T-cell (primary cell): Measurements from ENCODE around the gene THY1. TPM values are rescaled to one million over a fixed set of nuclear protein-coding genes. Genes with fewer than 3 reads are reported as not detected.

Experiments used
- ATAC-seq, 4 experiments: fragments of 200-7000 bp in 3 of 4; fragments of 150-1000 bp in 1 of 4; cut with Tn5 transposase; replicated peaks in 1 of 4; 1 replicate in 3 of 4; 2 replicates in 1 of 4; pipeline ENCODE4 v1.10.0; 2021; ENCODE audit warnings: moderate library complexity in 3 of 4, mild to moderate bottlenecking in 2 of 4, moderate number of reproducible peaks in 1 of 4
- CTCF ChIA-PET, 2 donors: fragments of 300-600 bp; sonication (Branson Sonifier 250); formaldehyde crosslinking; loops; one replicate each; lab custom pipeline; 2022; ENCODE audit warnings: antibody characterized with exemption in 2 of 2; lab: Charles Lee
- POLR2A ChIA-PET, 2 donors: fragments of 300-600 bp; sonication (Branson Sonifier 250); formaldehyde crosslinking; loops; one replicate each; lab custom pipeline; 2022; ENCODE audit warnings: antibody characterized with exemption in 2 of 2; lab: Charles Lee
- DNase-seq, 35 experiments: peaks; one replicate each; pipeline versions ENCODE4 v3.0.0 to v3.0.0-alpha.2; 2013 to 2023
- H3K27ac ChIP-seq: one replicate; pipeline ENCODE4 v1.5.1; 2013; ENCODE audit warnings: low read length
- H3K27me3 ChIP-seq, 2 experiments: replicated peaks in 1 of 2; 1 replicate in 1 of 2; 2 replicates in 1 of 2; pipeline versions ENCODE4 v1.6.1 to v1.7.0; 2013; ENCODE audit warnings: low read length in 1 of 2, mixed read lengths in 1 of 2; ENCODE audit not compliant: control insufficient read depth in 2 of 2, insufficient read depth in 2 of 2; ENCODE audit errors: extremely low read depth in 1 of 2
- H3K36me3 ChIP-seq, 2 donors: 1 replicate in 1 of 2; 2 replicates in 1 of 2; pipeline versions ENCODE4 v1.6.1 to v1.7.0; 2013; ENCODE audit warnings: low read length in 1 of 2; ENCODE audit not compliant: control insufficient read depth in 2 of 2, insufficient read depth in 1 of 2; ENCODE audit errors: extremely low read depth in 1 of 2
- H3K4me1 ChIP-seq, 2 experiments: 1 replicate in 1 of 2; 2 replicates in 1 of 2; pipeline versions ENCODE4 v1.6.1 to v1.7.0; 2013; ENCODE audit warnings: low read length in 2 of 2, mixed read lengths in 1 of 2; ENCODE audit not compliant: insufficient read depth in 2 of 2, control insufficient read depth in 1 of 2; ENCODE audit errors: extremely low read depth in 1 of 2
- H3K4me3 ChIP-seq, 2 donors: 1 replicate in 1 of 2; 2 replicates in 1 of 2; pipeline versions ENCODE4 v1.5.1 to v1.7.0; 2013; ENCODE audit warnings: mild to moderate bottlenecking in 2 of 2, low read length in 1 of 2, moderate library complexity in 1 of 2; ENCODE audit not compliant: control insufficient read depth in 1 of 2; ENCODE audit errors: extremely low read depth in 1 of 2
- H3K9me3 ChIP-seq: 2 replicates; pipeline ENCODE4 v1.7.0; 2013
- H3K27ac Mint-ChIP-seq, 2 donors: one replicate each; pipeline ENCODE4 v1.8.0; 2020 to 2021; ENCODE audit warnings: mild to moderate bottlenecking in 2 of 2, mixed read lengths in 2 of 2
- H3K27me3 Mint-ChIP-seq, 2 donors: one replicate each; pipeline ENCODE4 v1.8.0; 2021 to 2022; ENCODE audit warnings: mixed read lengths in 2 of 2
- H3K36me3 Mint-ChIP-seq: one replicate; pipeline ENCODE4 v1.8.0; 2021; ENCODE audit warnings: mixed read lengths
- H3K4me1 Mint-ChIP-seq, 3 donors: one replicate each; pipeline ENCODE4 v1.8.0; 2020 to 2022; ENCODE audit warnings: mixed read lengths in 3 of 3, mild to moderate bottlenecking in 1 of 3
- H3K4me3 Mint-ChIP-seq, 3 donors: one replicate each; pipeline ENCODE4 v1.8.0; 2020 to 2022; ENCODE audit warnings: mild to moderate bottlenecking in 3 of 3, mixed read lengths in 3 of 3, moderate library complexity in 3 of 3
- H3K9me3 Mint-ChIP-seq, 3 donors: one replicate each; pipeline ENCODE4 v1.8.0; 2020 to 2022; ENCODE audit warnings: mixed read lengths in 3 of 3
- whole genome bisulfite sequencing: methylation state at CpG from one replicate; pipeline ENCODE4 v1.1.5; 2013; ENCODE audit warnings: missing lambda C conversion rate; ENCODE audit not compliant: insufficient coverage; 5-methylcytosine and 5-hydroxymethylcytosine counted together
- total RNA-seq, 35 experiments: library from RNA in 6 of 35; stranded (reverse) in 6 of 35; fragments of 120-200 nt in 1 of 35; gene quantifications; one replicate each; pipeline versions ENCODE4 v1.2.1 to v1.2.4 and lab custom pipeline; 2013 to 2026

The THY1 gene
- total RNA-seq, 5 donors from 2014 or later (not counting 1 experiment from before 2014, with no cell fraction given), result 0.44 to 0.76 (median 0.48) TPM; not detected in 1

DNA sequence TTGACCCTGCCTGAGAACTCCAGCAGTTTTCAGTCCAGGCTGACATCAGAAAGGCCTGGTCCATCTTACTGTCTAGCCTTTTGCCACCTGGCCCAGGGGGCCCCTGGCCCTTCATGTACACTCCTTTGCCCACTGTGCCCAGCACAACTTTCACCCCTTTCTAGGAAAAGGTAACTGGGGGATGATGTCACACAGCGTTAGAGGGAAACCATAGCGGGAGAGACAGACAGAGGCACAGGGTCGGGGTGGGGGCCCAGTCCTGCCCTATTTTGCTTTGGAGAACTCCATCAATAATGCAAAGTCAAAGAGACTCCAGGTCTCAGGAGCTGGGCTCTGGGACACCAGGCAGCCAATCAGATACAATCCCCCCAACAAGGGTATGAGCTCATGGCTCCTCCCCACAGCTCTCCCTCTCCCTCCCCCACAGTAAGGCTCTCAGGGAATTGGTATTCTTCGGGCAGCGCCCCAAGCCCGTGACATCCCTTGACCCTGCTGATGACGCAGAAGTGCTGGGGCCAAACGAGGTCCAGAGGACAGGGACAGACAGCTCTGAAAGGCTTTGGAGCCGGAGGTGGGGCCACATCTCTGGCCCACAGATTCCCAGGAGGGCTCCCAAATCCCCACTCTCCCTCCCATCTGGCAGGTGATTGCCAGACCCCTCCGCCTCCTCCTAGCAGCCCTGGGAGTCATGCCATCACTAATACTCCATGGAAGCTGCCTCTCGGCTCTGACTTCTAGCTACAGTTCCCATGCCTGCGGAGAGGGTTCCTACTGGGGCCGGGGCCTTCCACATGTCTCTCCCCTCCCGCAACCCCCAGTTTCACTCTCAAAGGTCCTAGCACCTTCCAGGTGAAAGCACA is 47.4 kb downstream of the THY1 start:
- no peaks in the 10 kb centered on the region for H3K36me3 ChIP-seq
- no peak overlapping the region for H3K27ac ChIP-seq
- H3K9me3 ChIP-seq, result no peaks in the 10 kb centered on the region
- no peak overlapping the region for H3K4me3 Mint-ChIP-seq
- peaks cover 0 to 42% of the 10 kb centered on the region in 2 experiments for H3K27me3 ChIP-seq
- 74% methylated on average over 12 of the region's 14 CpGs for WGBS
- H3K27ac Mint-ChIP-seq, result no peak overlapping the region
- no peak for ATAC-seq
- no peaks in the 10 kb centered on the region for H3K9me3 Mint-ChIP-seq
- H3K4me1 Mint-ChIP-seq, result peaks cover 6 to 11% (median 9%) of the 10 kb centered on the region in 3 donors
- H3K36me3 Mint-ChIP-seq, result no peaks in the 10 kb centered on the region
- peaks cover 0 to 6% of the 10 kb centered on the region in 2 donors for H3K27me3 Mint-ChIP-seq
- H3K4me1 ChIP-seq, result peaks cover 0 to 20% of the 10 kb centered on the region in 2 experiments
- H3K4me3 ChIP-seq, result no peak overlapping the region
- ChIA-PET CTCF (interaction anchor here (1.1 to 5.0 kb wide), 5 partner anchors 14 to 55 kb away, joined by 3 to 16 read pairs (median 5); no protein-coding TSS in a partner anchor), POLR2A (no interaction called here)
- DNase-seq, result no peak

DNA sequence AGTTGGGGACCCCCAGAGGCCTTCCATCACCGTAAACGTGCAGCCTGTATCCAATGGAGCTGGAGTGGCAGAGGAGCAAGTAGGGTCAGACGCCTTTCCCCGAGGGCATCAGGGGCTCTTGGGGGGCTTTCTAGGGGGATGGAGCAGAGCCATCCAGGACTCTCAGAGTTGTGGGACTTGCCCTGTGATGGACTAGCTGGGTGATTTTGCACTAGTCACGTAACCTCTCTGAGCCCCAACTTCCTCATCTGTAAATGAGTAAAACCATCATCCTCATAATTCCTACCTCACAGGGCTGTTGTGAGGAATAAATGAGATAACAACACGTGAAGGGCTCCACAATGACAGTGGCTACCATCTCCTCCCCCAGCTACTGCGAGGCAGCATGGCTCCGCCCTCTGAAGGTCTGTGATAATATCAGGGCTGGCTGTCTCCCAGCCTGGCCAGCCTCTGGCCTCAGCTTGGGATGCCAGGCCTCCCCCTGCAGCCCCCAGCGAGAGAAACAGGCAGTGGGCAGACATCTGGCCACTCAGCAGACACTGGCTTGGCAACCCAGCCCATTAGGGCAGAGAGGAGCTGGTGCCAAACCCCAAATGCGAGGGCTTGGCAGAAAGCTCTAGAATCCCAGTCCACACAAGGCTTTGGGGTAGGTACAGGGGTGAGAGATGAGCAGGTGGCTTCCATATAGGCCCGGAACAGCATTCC is 48.2 kb downstream of the THY1 start:
- no peak for ATAC-seq
- Mint-ChIP-seq H3K27ac (no peak overlapping the region), H3K27me3 (peaks cover 5 to 10% of the 10 kb centered on the region in 2 donors), H3K4me1 (peaks cover 6 to 14% (median 12%) of the 10 kb centered on the region in 3 donors), H3K36me3 (no peaks in the 10 kb centered on the region), H3K9me3 (no peaks in the 10 kb centered on the region), H3K4me3 (no peak overlapping the region)
- no peaks in the 10 kb centered on the region for H3K36me3 ChIP-seq
- WGBS, result 65% methylated on average over 5 of the region's 11 CpGs
- CTCF ChIA-PET, result interaction anchor here (1.1 to 5.0 kb wide), 5 partner anchors 9 to 54 kb away, joined by 3 to 16 read pairs (median 5); no protein-coding TSS in a partner anchor
- no peak overlapping the region for H3K4me3 ChIP-seq
- DNase-seq, result no peak
- H3K9me3 ChIP-seq, result no peaks in the 10 kb centered on the region
- H3K4me1 ChIP-seq, result peaks cover 0 to 23% of the 10 kb centered on the region in 2 experiments
- H3K27ac ChIP-seq, result no peak overlapping the region
- POLR2A ChIA-PET, result no interaction called here
- peaks cover 0 to 38% of the 10 kb centered on the region in 2 experiments for H3K27me3 ChIP-seq

DNA sequence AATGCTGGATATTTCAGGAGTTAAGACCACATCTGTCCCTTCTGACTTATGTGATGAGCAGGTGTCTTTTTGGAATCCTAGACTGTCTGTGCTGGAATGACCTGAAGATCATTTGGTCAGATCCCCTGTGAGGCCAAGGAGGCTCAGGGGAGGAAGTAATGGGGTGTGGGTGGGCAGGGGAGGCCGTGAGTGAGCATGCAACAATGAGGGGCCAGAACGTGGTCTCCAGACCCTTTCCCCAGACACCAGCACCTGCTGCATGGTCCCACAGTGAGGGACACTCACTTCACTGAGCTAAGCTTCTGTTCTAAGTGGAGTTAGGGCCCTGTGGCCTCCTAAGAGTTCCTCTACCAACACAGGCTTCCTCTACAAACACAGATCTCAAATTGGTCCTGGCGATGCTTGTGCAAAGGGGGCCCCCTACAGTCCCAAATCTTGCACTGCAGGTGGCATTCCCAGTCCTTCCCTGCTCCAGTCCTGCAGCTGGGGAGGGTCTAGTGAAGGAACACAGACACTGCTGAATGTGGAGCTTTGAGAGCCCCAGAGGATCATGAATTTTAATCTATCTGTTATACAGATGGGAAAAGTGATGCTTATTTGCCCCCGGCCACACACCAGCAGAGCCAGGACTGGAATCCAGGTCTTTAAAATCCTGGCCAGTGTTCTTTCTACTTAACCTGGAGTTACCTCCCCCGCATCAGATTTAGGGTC is 48.9 kb downstream of the THY1 start:
- H3K4me3 Mint-ChIP-seq, result no peak overlapping the region
- DNase-seq (peak in 8 of 35 experiments; percentile 13 to 63 (median 32)), ATAC-seq (peak in 3 of 4 experiments; percentile 43 to 63 (median 60))
- POLR2A ChIA-PET, result interaction anchor here in 1 of 2 donors (0.5 kb wide), 1 partner anchor 121 kb away, joined by 3 read pairs; no protein-coding TSS in a partner anchor
- Histone ChIP-seq H3K27me3 (peaks cover 0 to 40% of the 10 kb centered on the region in 2 experiments), H3K4me3 (no peak overlapping the region), H3K36me3 (no peaks in the 10 kb centered on the region), H3K4me1 (peaks cover 0 to 23% of the 10 kb centered on the region in 2 experiments), H3K27ac (no peak overlapping the region), H3K9me3 (no peaks in the 10 kb centered on the region)
- no CpG with 5 or more reads among the region's 5 CpGs for WGBS
- no peaks in the 10 kb centered on the region for H3K36me3 Mint-ChIP-seq
- peaks cover 6 to 14% (median 12%) of the 10 kb centered on the region in 3 donors for H3K4me1 Mint-ChIP-seq
- H3K9me3 Mint-ChIP-seq, result no peaks in the 10 kb centered on the region
- no peak overlapping the region for H3K27ac Mint-ChIP-seq
- H3K27me3 Mint-ChIP-seq, result peaks cover 9 to 16% of the 10 kb centered on the region in 2 donors
- CTCF ChIA-PET, result interaction anchor here (0.7 to 5.0 kb wide), 9 partner anchors 9 to 36 kb away, joined by 3 to 16 read pairs (median 3); no protein-coding TSS in a partner anchor

DNA sequence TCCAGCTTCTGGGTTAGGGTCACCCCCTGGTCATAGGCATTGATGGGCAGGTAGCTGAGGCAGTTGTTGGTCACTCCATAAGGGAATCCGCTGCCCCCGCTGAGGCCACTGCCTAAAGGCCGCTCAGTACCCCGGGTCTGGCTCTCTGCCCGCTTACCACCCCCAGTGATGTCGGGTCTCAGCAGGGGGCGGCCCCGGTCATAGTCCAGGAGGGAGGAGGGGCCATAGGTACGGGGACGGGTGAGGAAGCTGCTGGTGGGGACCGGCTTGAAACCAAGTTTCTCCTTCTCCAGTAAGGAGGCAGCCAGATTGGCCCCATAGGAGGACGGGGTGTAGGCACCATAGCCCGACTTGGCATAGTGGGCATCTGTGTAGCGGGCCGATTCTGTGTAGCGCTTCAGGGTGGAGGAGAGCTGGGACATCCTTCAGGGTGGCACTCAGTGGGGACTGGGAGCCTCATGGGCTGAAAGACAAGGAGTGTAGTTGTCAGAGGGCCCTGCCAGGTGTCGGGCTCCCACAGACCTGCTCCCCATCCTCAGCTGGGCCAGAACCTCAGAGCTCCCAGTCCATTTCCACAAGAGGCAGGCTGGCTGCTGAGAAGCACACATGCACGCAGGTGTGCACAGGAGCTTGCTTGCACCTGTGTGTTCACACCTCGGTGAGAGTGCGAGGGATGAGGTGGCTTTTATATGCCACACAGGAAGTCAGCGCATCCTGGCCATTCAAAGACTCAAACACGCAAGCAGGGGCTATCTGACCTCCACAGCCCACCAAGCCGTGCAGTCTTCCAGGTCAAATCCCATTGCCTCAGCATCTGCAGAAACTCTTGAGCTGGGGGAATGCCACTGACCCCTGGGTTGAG is 49.7 kb downstream of the THY1 start:
- no peak overlapping the region for H3K27ac ChIP-seq
- ATAC-seq, result peak in 2 of 4 experiments; percentile 20 to 43
- ChIA-PET POLR2A (interaction anchor here in 1 of 2 donors (0.5 kb wide), 1 partner anchor 120 kb away, joined by 3 read pairs; no protein-coding TSS in a partner anchor), CTCF (interaction anchor here (0.7 to 5.0 kb wide), 8 partner anchors 10 to 35 kb away, joined by 3 to 16 read pairs (median 3); no protein-coding TSS in a partner anchor)
- H3K9me3 Mint-ChIP-seq, result no peaks in the 10 kb centered on the region
- H3K4me3 ChIP-seq, result no peak overlapping the region
- WGBS, result 77% methylated on average over 20 of the region's 23 CpGs
- peaks cover 0 to 47% of the 10 kb centered on the region in 2 experiments for H3K27me3 ChIP-seq
- no peak overlapping the region for H3K27ac Mint-ChIP-seq
- H3K4me3 Mint-ChIP-seq, result no peak overlapping the region
- peaks cover 6 to 14% (median 12%) of the 10 kb centered on the region in 3 donors for H3K4me1 Mint-ChIP-seq
- H3K4me1 ChIP-seq, result peaks cover 0 to 23% of the 10 kb centered on the region in 2 experiments
- DNase-seq, result no peak
- H3K36me3 Mint-ChIP-seq, result no peaks in the 10 kb centered on the region
- H3K9me3 ChIP-seq, result no peaks in the 10 kb centered on the region
- no peaks in the 10 kb centered on the region for H3K36me3 ChIP-seq
- H3K27me3 Mint-ChIP-seq, result peaks cover 12 to 17% of the 10 kb centered on the region in 2 donors

DNA sequence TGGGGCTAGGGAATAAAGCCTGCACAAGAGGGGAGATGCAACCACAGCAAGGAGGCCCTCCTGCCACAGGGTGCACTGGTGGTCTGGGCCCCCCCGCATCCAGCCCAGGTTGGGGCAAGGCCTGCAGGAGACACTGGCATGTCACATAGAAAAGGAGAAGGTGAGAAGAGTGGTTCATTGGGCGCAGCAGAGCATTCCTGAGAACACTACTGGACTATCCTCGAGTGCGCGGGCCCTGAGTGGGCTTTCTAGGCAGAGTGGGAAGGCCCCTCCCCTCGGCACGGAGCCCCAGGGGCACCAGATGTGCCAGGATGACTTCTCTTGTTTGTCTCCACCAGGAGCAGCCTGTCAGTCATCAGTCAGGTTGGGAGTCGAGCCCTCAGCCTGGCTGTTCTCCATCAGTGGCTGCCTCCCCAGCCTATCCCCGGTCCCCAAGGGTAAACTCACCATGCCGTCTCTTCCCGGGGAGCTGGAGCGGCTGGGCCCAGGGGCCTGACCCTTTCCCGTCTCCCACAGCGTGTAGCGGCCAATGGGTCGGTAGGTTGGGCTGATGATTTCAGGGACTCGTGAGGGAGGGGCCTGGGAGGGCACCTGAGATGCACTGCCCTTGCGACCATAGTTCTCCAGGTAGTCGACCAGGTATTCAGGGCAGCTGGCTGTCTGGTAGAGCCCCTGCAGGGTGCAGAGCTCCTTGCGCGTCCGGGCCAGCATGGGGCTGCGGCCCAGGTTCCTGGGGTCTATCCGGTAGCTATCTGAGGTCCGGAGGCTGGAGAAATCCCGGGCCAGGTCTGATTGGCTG is 50.5 kb downstream of the THY1 start:
- H3K36me3 ChIP-seq, result no peaks in the 10 kb centered on the region
- H3K4me1 Mint-ChIP-seq, result peaks cover 6 to 14% (median 12%) of the 10 kb centered on the region in 3 donors
- peaks cover 0 to 53% of the 10 kb centered on the region in 2 experiments for H3K27me3 ChIP-seq
- H3K9me3 ChIP-seq, result no peaks in the 10 kb centered on the region
- H3K4me1 ChIP-seq, result peaks cover 0 to 23% of the 10 kb centered on the region in 2 experiments
- no peak overlapping the region for H3K27ac ChIP-seq
- H3K27me3 Mint-ChIP-seq, result peaks cover 15 to 25% of the 10 kb centered on the region in 2 donors
- CTCF ChIA-PET, result interaction anchor here (1.3 to 5.0 kb wide), 4 partner anchors 10 to 16 kb away, joined by 3 to 16 read pairs (median 4); no protein-coding TSS in a partner anchor
- H3K36me3 Mint-ChIP-seq, result no peaks in the 10 kb centered on the region
- 91% methylated on average over 20 of the region's 26 CpGs for WGBS
- ATAC-seq (no peak), DNase-seq (no peak)
- no peak overlapping the region for H3K4me3 Mint-ChIP-seq
- no peaks in the 10 kb centered on the region for H3K9me3 Mint-ChIP-seq
- no peak overlapping the region for H3K27ac Mint-ChIP-seq
- POLR2A ChIA-PET, result no interaction called here
- H3K4me3 ChIP-seq, result no peak overlapping the region
